ENCODE measurements around the gene ETF1. TPM values are rescaled to one million over a fixed set of nuclear protein-coding genes. Genes with fewer than 3 reads are reported as not detected.

Gene ETF1
- polyA plus RNA-seq, 1 experiment, result 107 TPM

GRCh38 chr5:138464388-138465260, 78.4 kb downstream of the ETF1 start:
- POLR2A ChIA-PET, result interaction anchor here (0.8 to 2.9 kb wide), 13 partner anchors 9 to 127 kb away, joined by 3 to 26 read pairs (median 7); partner anchors contain the start of genes ETF1, FAM53C, HSPA9 and REEP2
- Histone ChIP-seq H3K27me3 (ENCODE audit: control insufficient read depth, insufficient read depth, low read length) (no peaks in the 10 kb centered on the region), H3K9me3 (ENCODE audit: control insufficient read depth, insufficient read depth, low read length) (peaks cover 8% of the 10 kb centered on the region; the same call in 1 of the 2 replicates), H3K27ac (ENCODE audit: low read depth, low read length) (peak overlapping the region; percentile 96), H3K4me3 (ENCODE audit: low read depth, low read length) (peak overlapping the region; percentile 94)
- no peak for TF ChIP-seq CTCF (IDR thresholded peaks at IDR 0.05; ENCODE audit: low read depth, low read length)
- peak; percentile 99 for DNase-seq (ENCODE audit: low read depth, low spot score)
- CTCF ChIA-PET, result interaction anchor here (1.0 to 3.4 kb wide), 10 partner anchors 9 to 112 kb away, joined by 3 to 32 read pairs (median 6); partner anchors contain the start of genes KDM3B and REEP2

GRCh38 chr5:138464008-138464387, 79.0 kb downstream of the ETF1 start:
- peak overlapping the region; percentile 94 for H3K4me3 ChIP-seq (ENCODE audit: low read depth, low read length)
- peaks cover 8% of the 10 kb centered on the region; the same call in 1 of the 2 replicates for H3K9me3 ChIP-seq (ENCODE audit: control insufficient read depth, insufficient read depth, low read length)
- peak; percentile 74 for TF ChIP-seq CTCF (IDR thresholded peaks at IDR 0.05; ENCODE audit: low read depth, low read length)
- no peaks in the 10 kb centered on the region for H3K27me3 ChIP-seq (ENCODE audit: control insufficient read depth, insufficient read depth, low read length)
- H3K27ac ChIP-seq (ENCODE audit: low read depth, low read length), result peak overlapping the region; percentile 96
- CTCF ChIA-PET, result interaction anchor here (0.7 to 3.4 kb wide), 10 partner anchors 12 to 652 kb away, joined by 3 to 32 read pairs (median 6); partner anchors contain the start of genes KDM3B and REEP2
- peak; percentile 93 for DNase-seq (ENCODE audit: low read depth, low spot score)
- POLR2A ChIA-PET, result interaction anchor here (0.7 to 2.9 kb wide), 7 partner anchors 14 to 126 kb away, joined by 3 to 26 read pairs (median 6); partner anchors contain the start of genes FAM53C, HSPA9 and REEP2

- 0 out of 2 replicates have a peak, but pooled peaks have one; percentile 8 for TF ChIP-seq CTCF (IDR thresholded peaks at IDR 0.05; ENCODE audit: low read depth, low read length)
- no peak for DNase-seq (ENCODE audit: low read depth, low spot score)
- Histone ChIP-seq H3K27me3 (ENCODE audit: control insufficient read depth, insufficient read depth, low read length) (no peaks in the 10 kb centered on the region), H3K9me3 (ENCODE audit: control insufficient read depth, insufficient read depth, low read length) (peaks cover 8% of the 10 kb centered on the region; the same call in 1 of the 2 replicates), H3K4me3 (ENCODE audit: low read depth, low read length) (peak overlapping the region; percentile 68), H3K27ac (ENCODE audit: low read depth, low read length) (peak overlapping the region; percentile 90)
- POLR2A ChIA-PET, result interaction anchor here (0.7 to 2.9 kb wide), 5 partner anchors 14 to 125 kb away, joined by 3 to 13 read pairs (median 5); partner anchors contain the start of genes FAM53C, HSPA9 and REEP2
- CTCF ChIA-PET, result interaction anchor here (0.6 to 3.6 kb wide), 8 partner anchors 11 to 653 kb away, joined by 3 to 32 read pairs (median 8); no protein-coding TSS in a partner anchor
These were observed 79.5 kb downstream of the ETF1 start for GRCh38 chr5:138463419-138464007.

- POLR2A ChIA-PET, result no interaction called here
- TF ChIP-seq CTCF (IDR thresholded peaks at IDR 0.05; ENCODE audit: low read depth, low read length), result no peak
- peak; percentile 36 for DNase-seq (ENCODE audit: low read depth, low spot score)
- Histone ChIP-seq H3K27ac (ENCODE audit: low read depth, low read length) (no peak overlapping the region), H3K27me3 (ENCODE audit: control insufficient read depth, insufficient read depth, low read length) (no peaks in the 10 kb centered on the region), H3K4me3 (ENCODE audit: low read depth, low read length) (no peak overlapping the region), H3K9me3 (ENCODE audit: control insufficient read depth, insufficient read depth, low read length) (no peaks in the 10 kb centered on the region; the same call in 1 of the 2 replicates)
- CTCF ChIA-PET, result interaction anchor here (1.9 to 3.6 kb wide), 2 partner anchors 11 to 42 kb away, joined by 6 to 28 read pairs; no protein-coding TSS in a partner anchor
These were observed 81.5 kb downstream of the ETF1 start for GRCh38 chr5:138461343-138462125.

Measured in AG04450 (cell line).